GM20431 (cell line): ENCODE data around the gene HM13.
"Not testable (repeated sequence)": the region's sequence is repeated elsewhere in the genome, so short reads cannot be mapped to it uniquely, and the experiment has no call there.

Experiments
- in situ Hi-C: fragments of 300-500 bp; cut with MseI, MboI; formaldehyde crosslinking; loops from one replicate; pipeline ENCODE4 v1.15.0; 2020; ENCODE audit warnings: low sequenced_read_pairs; ENCODE audit not compliant: unreplicated experiment

Gene HM13

GRCh38 chr20:31497838-31498540 lies 16.3 kb upstream of the HM13 start:
- in situ Hi-C loops: no loop called here

GRCh38 chr20:31500527-31500926 lies 13.7 kb upstream of the HM13 start:
- in situ Hi-C loops: no loop called here

GRCh38 chr20:31502884-31503673 lies 11.2 kb upstream of the HM13 start:
- in situ Hi-C loops: not testable (repeated sequence)

GRCh38 chr20:31505903-31506302 lies 8.3 kb upstream of the HM13 start:
- in situ Hi-C loops: no loop called here

DNA sequence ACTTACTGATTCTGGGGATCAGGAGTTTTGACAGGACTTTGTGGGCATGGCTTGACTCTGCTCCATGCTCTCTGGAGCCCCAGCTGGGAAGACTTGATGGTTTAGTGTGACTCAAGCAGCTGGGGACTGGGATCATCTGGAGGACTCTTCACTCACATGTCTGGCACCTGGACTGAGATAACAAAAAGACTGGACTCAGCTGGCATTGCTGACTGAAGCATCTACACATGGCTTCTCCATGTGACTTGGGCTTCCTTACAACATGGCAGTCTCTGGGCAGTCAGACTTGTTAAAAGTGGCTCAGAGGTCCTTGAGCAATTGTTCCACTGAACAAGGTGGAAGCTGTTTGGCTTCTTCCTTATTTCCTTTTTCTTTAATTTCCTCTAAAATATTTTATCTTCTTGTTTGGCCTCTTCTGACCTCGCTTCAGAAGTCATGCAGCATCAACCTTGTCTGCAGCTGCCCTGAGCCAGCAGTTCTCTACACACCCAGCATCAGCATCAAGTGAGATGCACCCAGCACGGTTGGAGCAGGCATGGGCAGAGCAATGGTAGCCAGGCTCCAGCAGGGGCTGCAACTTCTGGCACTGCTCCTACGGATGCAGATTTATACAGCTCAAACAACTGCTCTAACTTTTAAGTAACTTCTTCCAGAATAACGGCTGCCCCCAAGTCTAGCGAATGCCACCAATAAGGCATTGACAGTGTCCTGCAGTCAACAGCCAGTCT lies 5.6 kb upstream of the HM13 start:
- in situ Hi-C loops: no loop called here

- in situ Hi-C loops: no loop called here
Measured at GRCh38 chr20:31515072-31515774, 981 bp downstream of the HM13 start.

- in situ Hi-C loops: no loop called here
Measured at GRCh38 chr20:31515775-31516107, 1.5 kb downstream of the HM13 start.

DNA sequence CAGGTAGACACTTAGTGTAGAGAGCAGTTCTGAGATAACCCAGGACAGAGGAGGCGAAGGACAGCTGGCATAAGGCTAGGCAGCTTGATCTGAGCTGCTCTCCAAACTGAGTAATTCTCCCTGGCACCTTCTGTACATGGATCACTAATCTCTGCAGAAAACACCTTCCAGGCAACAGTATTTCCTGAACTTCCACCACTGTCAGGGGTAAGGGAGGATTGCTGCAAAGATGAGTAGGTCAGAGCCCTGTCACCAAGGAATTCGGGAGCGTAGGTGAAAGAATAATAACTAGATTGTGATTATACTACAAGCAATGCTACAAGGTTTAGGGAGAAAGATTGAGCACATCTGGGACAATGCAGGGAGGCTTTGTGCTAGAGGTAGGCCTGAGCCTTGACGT lies 1.9 kb downstream of the HM13 start:
- in situ Hi-C loops: no loop called here

- in situ Hi-C loops: no loop called here
Measured at GRCh38 chr20:31516651-31517050, 2.4 kb downstream of the HM13 start.

DNA sequence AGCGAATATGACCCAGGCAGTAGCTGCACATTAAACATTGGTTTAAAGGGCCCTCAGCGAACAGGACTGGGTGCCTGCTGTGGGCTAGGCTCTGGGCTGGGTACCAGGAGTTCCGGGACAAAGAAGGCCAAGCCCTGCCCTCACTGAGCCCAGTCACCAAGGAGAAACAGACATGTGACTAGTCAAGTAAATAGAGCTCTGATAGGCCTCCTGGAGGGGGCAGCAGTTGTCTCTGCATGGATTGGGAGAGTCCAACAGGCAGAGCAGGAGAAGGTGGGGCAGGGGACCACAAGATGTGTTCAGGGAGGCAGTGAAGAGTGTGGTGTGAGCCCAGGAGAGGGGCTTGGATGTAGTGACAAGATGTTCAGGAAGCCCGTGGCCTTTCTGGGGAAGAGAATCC lies 3.1 kb downstream of the HM13 start:
- in situ Hi-C loops: no loop called here

DNA sequence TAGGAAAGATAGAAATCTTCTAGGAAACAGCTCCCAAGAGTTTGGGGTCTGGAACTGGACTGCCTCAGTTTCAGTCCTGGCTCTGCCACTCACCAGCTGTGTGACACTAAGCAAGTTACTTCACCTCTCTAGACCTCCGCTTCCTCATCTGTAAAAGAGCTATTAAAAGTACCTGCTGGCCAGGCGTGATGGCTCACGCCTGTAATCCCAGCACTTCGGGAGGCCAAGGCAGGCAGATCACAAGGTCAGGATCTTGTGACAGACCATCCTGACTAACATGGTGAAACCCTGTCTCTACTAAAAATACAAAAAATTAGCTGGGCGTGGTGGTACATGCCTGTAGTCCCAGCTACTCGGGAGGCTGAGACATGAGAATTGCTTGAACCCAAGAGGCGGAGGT lies 7.0 kb downstream of the HM13 start:
- in situ Hi-C loops: not testable (repeated sequence)

DNA sequence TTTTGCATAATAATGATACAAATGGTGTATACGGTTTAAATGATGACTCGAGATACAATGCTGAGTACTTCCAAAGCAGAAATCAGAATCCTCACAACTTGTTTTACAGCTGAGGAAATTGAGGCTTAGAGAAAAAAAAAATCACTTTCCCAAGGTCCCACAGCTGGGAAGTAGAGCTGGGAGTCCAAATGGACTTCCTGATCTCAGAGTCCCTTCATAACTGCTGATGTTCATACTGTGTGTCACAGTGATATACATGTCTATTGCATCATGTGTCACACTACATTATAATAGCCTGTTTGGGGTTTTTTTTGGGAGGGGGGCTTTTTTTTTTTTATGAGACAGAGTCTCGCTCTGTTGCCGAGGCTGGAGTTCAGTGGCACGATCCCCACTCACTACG lies 8.5 kb downstream of the HM13 start:
- in situ Hi-C loops: no loop called here

DNA sequence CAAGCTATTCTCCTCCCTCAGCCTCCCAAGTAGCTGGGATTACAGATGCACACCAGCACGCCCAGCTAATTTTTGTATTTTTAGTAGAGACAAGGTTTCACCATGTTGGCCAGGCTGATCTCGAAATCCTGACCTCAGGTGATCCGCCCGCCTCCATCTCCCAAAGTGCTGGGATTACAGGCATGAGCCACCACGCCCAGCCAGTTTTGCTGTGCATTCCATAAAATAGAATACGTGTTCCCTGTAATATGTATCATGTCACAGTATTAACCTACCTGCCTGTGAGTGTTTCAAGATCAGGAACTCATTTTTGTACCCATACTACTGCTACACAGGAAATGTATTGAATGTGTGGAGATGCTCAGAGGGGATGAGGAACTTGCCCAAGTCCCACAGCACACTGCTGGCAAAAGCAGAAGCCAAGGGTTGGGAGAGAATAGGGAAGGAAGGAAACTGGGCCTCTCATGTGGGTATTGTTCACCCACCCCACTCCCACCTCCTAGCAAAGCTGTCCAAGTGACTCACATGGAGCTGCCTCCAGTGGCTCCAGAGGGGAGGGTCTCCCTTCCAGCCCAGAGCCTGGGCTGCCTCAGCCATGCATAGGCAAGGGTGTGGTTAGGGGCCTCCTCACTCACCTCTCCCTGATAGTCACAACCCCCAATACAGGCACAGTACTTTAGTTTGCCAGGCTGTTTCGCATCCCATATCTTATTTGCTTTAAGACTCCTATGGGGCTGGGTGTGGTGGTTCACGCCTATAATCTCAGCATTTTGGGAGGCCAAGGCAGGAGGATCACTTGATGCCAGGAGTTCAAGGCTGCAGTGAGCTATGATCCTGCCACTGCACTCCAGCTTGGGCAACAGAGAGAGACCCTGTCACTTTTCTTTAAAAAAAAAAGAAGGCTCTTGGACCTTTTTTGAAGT lies 9.4 kb downstream of the HM13 start:
- in situ Hi-C loops: no loop called here

GRCh38 chr20:31527266-31527665 lies 13.0 kb downstream of the HM13 start:
- in situ Hi-C loops: no loop called here

DNA sequence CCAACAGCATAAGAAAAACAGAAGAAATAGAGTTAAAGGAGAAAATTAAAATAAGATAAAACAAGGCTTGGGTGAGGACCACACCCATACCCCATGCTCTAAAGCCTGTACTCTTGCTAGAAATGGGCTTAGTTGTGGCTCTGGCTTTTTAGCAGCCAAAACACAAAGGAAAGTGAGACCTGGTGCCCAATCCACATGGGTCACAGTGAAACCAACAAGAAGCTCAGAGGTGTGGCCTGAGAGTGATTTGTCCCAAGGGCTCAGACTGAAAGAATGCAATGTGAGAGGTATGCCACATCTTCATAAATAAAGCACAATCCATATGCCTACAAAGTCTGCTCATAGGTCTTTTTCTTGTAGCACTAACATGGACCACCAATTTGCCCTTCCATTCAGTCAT lies 21.1 kb downstream of the HM13 start:
- in situ Hi-C loops: no loop called here

- in situ Hi-C loops: no loop called here
Measured at GRCh38 chr20:31536575-31536974, 22.3 kb downstream of the HM13 start.

DNA sequence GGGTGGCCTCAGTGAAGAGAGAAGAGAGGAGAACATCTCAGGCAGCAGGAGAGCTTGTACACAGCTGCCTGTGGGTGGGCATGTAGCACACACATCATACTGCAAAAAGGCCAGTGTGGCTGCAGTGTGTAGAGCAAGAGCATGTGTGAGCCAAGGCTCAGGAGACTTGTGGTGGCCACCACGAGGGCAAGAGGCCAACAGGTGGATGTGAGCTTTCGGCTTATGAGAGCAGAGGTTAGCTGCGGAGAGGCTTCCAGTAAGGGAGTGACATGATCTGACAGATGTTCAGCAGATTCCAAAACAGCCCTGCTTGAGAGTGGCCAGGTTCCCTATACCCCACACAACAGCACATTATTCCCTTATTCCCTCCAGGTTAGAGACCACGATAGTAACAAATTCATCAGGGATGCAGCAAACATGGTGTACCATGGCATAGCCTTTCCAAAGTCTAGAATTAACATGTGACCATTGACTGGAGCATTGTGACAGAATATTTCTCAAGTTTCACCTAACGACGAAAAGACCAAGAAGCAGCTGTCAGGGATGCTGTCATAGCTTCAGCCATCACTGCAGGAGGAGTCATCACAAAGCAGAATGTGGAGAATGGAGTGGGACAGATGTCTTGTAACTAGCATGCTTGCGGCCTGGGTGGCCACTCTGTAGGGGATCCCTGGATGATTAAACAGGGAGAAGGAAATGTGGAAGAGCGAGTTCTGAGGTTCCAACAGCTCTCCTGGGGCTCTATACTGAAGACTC lies 23.1 kb downstream of the HM13 start:
- in situ Hi-C loops: no loop called here

- in situ Hi-C loops: no loop called here
Measured at GRCh38 chr20:31537890-31538289, 23.6 kb downstream of the HM13 start.

DNA sequence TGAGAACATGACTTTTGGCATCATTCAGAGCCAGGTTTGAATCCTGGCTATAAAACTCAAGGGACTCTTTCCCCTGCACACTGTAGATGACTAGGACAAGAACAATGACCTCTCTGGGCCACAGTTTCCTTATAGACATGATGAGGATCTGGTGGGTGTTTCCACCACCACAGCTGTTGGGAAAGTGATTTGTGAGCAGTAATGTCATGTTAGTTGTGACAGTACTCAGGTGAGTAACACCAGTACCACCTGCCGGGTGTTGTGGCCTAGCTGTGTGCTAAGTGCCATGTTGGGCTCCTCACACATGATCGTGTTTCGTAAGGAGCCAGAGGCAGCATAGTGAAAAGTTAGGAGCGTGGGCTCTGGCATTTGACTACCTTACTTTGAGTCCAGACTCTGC lies 24.1 kb downstream of the HM13 start:
- in situ Hi-C loops: no loop called here
